MM.1S (cell line): Measurements from ENCODE around the gene PAX7.

Experiments used
- CTCF ChIP-seq: fragments of 300-600 bp; sonication (generic); IDR thresholded peaks from 2 replicates; pipeline ENCODE4 v1.5.1; 2016; ENCODE audit warnings: antibody characterized with exemption, low read length, mixed read lengths
- EZH2 ChIP-seq: fragments of 300-600 bp; sonication (generic); optimal IDR thresholded peaks from 2 replicates; pipeline ENCODE3; 2017; ENCODE audit warnings: low read depth, mild to moderate bottlenecking, antibody characterized with exemption, low read length, mixed read lengths
- EZH2phosphoT487 ChIP-seq: fragments of 300-600 bp; sonication (generic); IDR thresholded peaks from 2 replicates; pipeline ENCODE4 v1.6.1; 2018; ENCODE audit warnings: antibody characterized with exemption, low read length

GRCh38 chr1:18773753-18774152, 143.1 kb downstream of the PAX7 start:
- TF ChIP-seq CTCF, result no peak
- no peak for TF ChIP-seq EZH2
- no peak for TF ChIP-seq EZH2phosphoT487
